ENCODE results near the gene C19orf25.

The C19orf25 gene

GRCh38 chr19:1467490-1468273 lies 11.3 kb downstream of the C19orf25 start:
- in situ Hi-C loops (cut with HindIII; ENCODE audit: low sequenced_read_pairs): no loop called here

- in situ Hi-C loops (cut with HindIII; ENCODE audit: low sequenced_read_pairs): no loop called here
These were observed 11.9 kb downstream of the C19orf25 start for GRCh38 chr19:1467215-1467489.

GRCh38 chr19:1466461-1467214 lies 12.4 kb downstream of the C19orf25 start:
- in situ Hi-C loops (cut with HindIII; ENCODE audit: low sequenced_read_pairs): no loop called here

- in situ Hi-C loops (cut with HindIII; ENCODE audit: low sequenced_read_pairs): no loop called here
These were observed 13.0 kb downstream of the C19orf25 start for GRCh38 chr19:1466018-1466460.

GRCh38 chr19:1465191-1466016 lies 13.6 kb downstream of the C19orf25 start:
- in situ Hi-C loops (cut with HindIII; ENCODE audit: low sequenced_read_pairs): no loop called here

GRCh38 chr19:1461862-1462261 lies 17.2 kb downstream of the C19orf25 start:
- in situ Hi-C loops (cut with HindIII; ENCODE audit: low sequenced_read_pairs): no loop called here

- in situ Hi-C loops (cut with HindIII; ENCODE audit: low sequenced_read_pairs): no loop called here
These were observed 18.7 kb downstream of the C19orf25 start for GRCh38 chr19:1460033-1460995.

GRCh38 chr19:1459479-1459878 lies 19.5 kb downstream of the C19orf25 start:
- in situ Hi-C loops (cut with HindIII; ENCODE audit: low sequenced_read_pairs): no loop called here

- in situ Hi-C loops (cut with HindIII; ENCODE audit: low sequenced_read_pairs): no loop called here
These were observed 21.1 kb downstream of the C19orf25 start for GRCh38 chr19:1457892-1458291.

- in situ Hi-C loops (cut with HindIII; ENCODE audit: low sequenced_read_pairs): no loop called here
These were observed 21.8 kb downstream of the C19orf25 start for GRCh38 chr19:1457031-1457739.

GRCh38 chr19:1456121-1456900 lies 22.7 kb downstream of the C19orf25 start:
- in situ Hi-C loops (cut with HindIII; ENCODE audit: low sequenced_read_pairs): no loop called here

- in situ Hi-C loops (cut with HindIII; ENCODE audit: low sequenced_read_pairs): no loop called here
These were observed 23.5 kb downstream of the C19orf25 start for GRCh38 chr19:1455336-1456120.

GRCh38 chr19:1455002-1455335 lies 24.0 kb downstream of the C19orf25 start:
- in situ Hi-C loops (cut with HindIII; ENCODE audit: low sequenced_read_pairs): no loop called here

- in situ Hi-C loops (cut with HindIII; ENCODE audit: low sequenced_read_pairs): no loop called here
These were observed 25.3 kb downstream of the C19orf25 start for GRCh38 chr19:1453525-1454364.

- in situ Hi-C loops (cut with HindIII; ENCODE audit: low sequenced_read_pairs): no loop called here
These were observed 26.1 kb downstream of the C19orf25 start for GRCh38 chr19:1452802-1453524.

GRCh38 chr19:1451916-1452801 lies 26.9 kb downstream of the C19orf25 start:
- in situ Hi-C loops (cut with HindIII; ENCODE audit: low sequenced_read_pairs): no loop called here

Measured in DLD1 (cell line).